Osteocyte (in vitro differentiated cells): Measurements from ENCODE around the gene FHOD3. TPM values are rescaled to one million over a fixed set of nuclear protein-coding genes. Genes with fewer than 3 reads are reported as not detected.

Experiments used
- DNase-seq: peaks from one replicate; pipeline ENCODE4 v3.0.0; 2021; ENCODE audit warnings: mixed read lengths; ENCODE audit not compliant: unreplicated experiment; ENCODE audit errors: extremely low spot score
- H3K27ac Mint-ChIP-seq: one replicate; pipeline ENCODE4 v1.8.0; 2021; ENCODE audit warnings: mild to moderate bottlenecking, mixed read lengths; ENCODE audit not compliant: unreplicated experiment
- H3K27me3 Mint-ChIP-seq: one replicate; pipeline ENCODE4 v1.8.0; 2021; ENCODE audit warnings: mixed read lengths; ENCODE audit not compliant: unreplicated experiment
- H3K36me3 Mint-ChIP-seq: one replicate; pipeline ENCODE4 v1.8.0; 2021; ENCODE audit warnings: mixed read lengths; ENCODE audit not compliant: unreplicated experiment
- H3K4me1 Mint-ChIP-seq: one replicate; pipeline ENCODE4 v1.8.0; 2021; ENCODE audit warnings: mixed read lengths; ENCODE audit not compliant: unreplicated experiment
- H3K4me3 Mint-ChIP-seq: one replicate; pipeline ENCODE4 v1.8.0; 2021; ENCODE audit warnings: mild to moderate bottlenecking, moderate library complexity, mixed read lengths; ENCODE audit not compliant: unreplicated experiment
- H3K9me3 Mint-ChIP-seq: one replicate; pipeline ENCODE4 v1.8.0; 2021; ENCODE audit warnings: mixed read lengths; ENCODE audit not compliant: unreplicated experiment
- CTCF ChIP-seq: fragments of 200-600 bp; sonication (generic); IDR thresholded peaks from 2 replicates; pipeline ENCODE4 v1.5.0; 2021; ENCODE audit warnings: antibody characterized with exemption, mild to moderate bottlenecking, moderate library complexity
- total RNA-seq: library from RNA; stranded (reverse); gene quantifications from 2 replicates; pipeline ENCODE4 v1.2.1, GENCODE V29; 2021

The FHOD3 gene
- total RNA-seq, 1 donor from 2014 or later: 1.2 TPM

GRCh38 chr18:36299015-36299414 lies 1.5 kb downstream of the FHOD3 start:
- H3K4me3 Mint-ChIP-seq: peak overlapping the region; percentile 10
- H3K27me3 Mint-ChIP-seq: peaks cover 47% of the 10 kb centered on the region
- TF ChIP-seq CTCF: no peak
- H3K36me3 Mint-ChIP-seq: no peaks in the 10 kb centered on the region
- no peaks in the 10 kb centered on the region for H3K9me3 Mint-ChIP-seq
- DNase-seq: no peak
- no peaks in the 10 kb centered on the region for H3K4me1 Mint-ChIP-seq
- no peak overlapping the region for H3K27ac Mint-ChIP-seq

- Mint-ChIP-seq H3K36me3 (no peaks in the 10 kb centered on the region), H3K9me3 (no peaks in the 10 kb centered on the region), H3K27me3 (peaks cover 59% of the 10 kb centered on the region), H3K27ac (no peak overlapping the region), H3K4me1 (no peaks in the 10 kb centered on the region), H3K4me3 (no peak overlapping the region)
- no peak for DNase-seq
- TF ChIP-seq CTCF: no peak
Measured at GRCh38 chr18:36300211-36300610, 2.7 kb downstream of the FHOD3 start.

GRCh38 chr18:36301884-36302283 lies 4.4 kb downstream of the FHOD3 start:
- DNase-seq: no peak
- H3K36me3 Mint-ChIP-seq: no peaks in the 10 kb centered on the region
- H3K27me3 Mint-ChIP-seq: peaks cover 71% of the 10 kb centered on the region
- H3K27ac Mint-ChIP-seq: no peak overlapping the region
- TF ChIP-seq CTCF: no peak
- no peak overlapping the region for H3K4me3 Mint-ChIP-seq
- no peaks in the 10 kb centered on the region for H3K4me1 Mint-ChIP-seq
- no peaks in the 10 kb centered on the region for H3K9me3 Mint-ChIP-seq

- peaks cover 71% of the 10 kb centered on the region for H3K27me3 Mint-ChIP-seq
- H3K4me1 Mint-ChIP-seq: no peaks in the 10 kb centered on the region
- no peaks in the 10 kb centered on the region for H3K9me3 Mint-ChIP-seq
- no peak overlapping the region for H3K4me3 Mint-ChIP-seq
- no peak for TF ChIP-seq CTCF
- DNase-seq: no peak
- no peak overlapping the region for H3K27ac Mint-ChIP-seq
- no peaks in the 10 kb centered on the region for H3K36me3 Mint-ChIP-seq
Measured at GRCh38 chr18:36302676-36303075, 5.2 kb downstream of the FHOD3 start.

- no peak for TF ChIP-seq CTCF
- Mint-ChIP-seq H3K27me3 (peaks cover 71% of the 10 kb centered on the region), H3K4me3 (no peak overlapping the region), H3K9me3 (no peaks in the 10 kb centered on the region), H3K4me1 (no peaks in the 10 kb centered on the region), H3K36me3 (no peaks in the 10 kb centered on the region), H3K27ac (no peak overlapping the region)
- DNase-seq: no peak
Measured at GRCh38 chr18:36303211-36303844, 5.8 kb downstream of the FHOD3 start.
